HG02884 (cell line): ENCODE measurements around the gene ANTXR2.

Experiments used
- ATAC-seq: cut with Tn5 transposase; IDR thresholded peaks from one replicate; pipeline ENCODE4 v1.9.1; 2021; ENCODE audit warnings: mild to moderate bottlenecking, moderate library complexity; ENCODE audit not compliant: unreplicated experiment

The ANTXR2 gene

GRCh38 chr4:80092847-80093246 lies 19.8 kb upstream of the ANTXR2 start:
- no peak for ATAC-seq

- no peak for ATAC-seq
Observed at GRCh38 chr4:80092088-80092487, 19.1 kb upstream of the ANTXR2 start.

- no peak for ATAC-seq
Observed at GRCh38 chr4:80091688-80092087, 18.7 kb upstream of the ANTXR2 start.

GRCh38 chr4:80091184-80091583 lies 18.2 kb upstream of the ANTXR2 start:
- no peak for ATAC-seq

- no peak for ATAC-seq
Observed at GRCh38 chr4:80090090-80090489, 17.1 kb upstream of the ANTXR2 start.

GRCh38 chr4:80088471-80088870 lies 15.4 kb upstream of the ANTXR2 start:
- ATAC-seq, result no peak

- no peak for ATAC-seq
Observed at GRCh38 chr4:80086296-80086695, 13.3 kb upstream of the ANTXR2 start.

- no peak for ATAC-seq
Observed at GRCh38 chr4:80085081-80085480, 12.1 kb upstream of the ANTXR2 start.

GRCh38 chr4:80082693-80083092 lies 9.7 kb upstream of the ANTXR2 start:
- ATAC-seq, result no peak

- ATAC-seq, result no peak
Observed at GRCh38 chr4:80081566-80081965, 8.5 kb upstream of the ANTXR2 start.

- no peak for ATAC-seq
Observed at GRCh38 chr4:80079255-80079923, 6.4 kb upstream of the ANTXR2 start.

GRCh38 chr4:80078346-80079092 lies 5.5 kb upstream of the ANTXR2 start:
- ATAC-seq, result no peak

- no peak for ATAC-seq
Observed at GRCh38 chr4:80077639-80078038, 4.6 kb upstream of the ANTXR2 start.

- ATAC-seq, result no peak
Observed at GRCh38 chr4:80076681-80077080, 3.7 kb upstream of the ANTXR2 start.

- no peak for ATAC-seq
Observed at GRCh38 chr4:80075995-80076675, 3.1 kb upstream of the ANTXR2 start.

- ATAC-seq, result no peak
Observed at GRCh38 chr4:80074651-80075050, 1.6 kb upstream of the ANTXR2 start.

- no peak for ATAC-seq
Observed at GRCh38 chr4:80074069-80074468, 1.0 kb upstream of the ANTXR2 start.

GRCh38 chr4:80073473-80074008 lies 512 bp upstream of the ANTXR2 start:
- peak; percentile 40 for ATAC-seq

GRCh38 chr4:80072228-80072743 lies 743 bp downstream of the ANTXR2 start:
- ATAC-seq, result peak; percentile 15

- no peak for ATAC-seq
Observed at GRCh38 chr4:80071604-80072227, 1.3 kb downstream of the ANTXR2 start.
